PC-9 (cell line): ENCODE results near the gene CHFR. TPM values are rescaled to one million over a fixed set of nuclear protein-coding genes. Genes with fewer than 3 reads are reported as not detected.

Experiments used
- BruUV-seq: library from RNA; stranded (reverse); fragments of 400-500 nt; replicated peaks from 2 replicates; lab custom pipeline; 2021; lab: Mats Ljungman, UMichigan
- CTCF ChIA-PET: fragments of 300-600 bp; sonication (Branson Sonifier 250); formaldehyde crosslinking; loops from one replicate; lab custom pipeline; 2022; ENCODE audit warnings: antibody characterized with exemption; lab: Charles Lee
- POLR2A ChIA-PET: fragments of 300-600 bp; sonication (Branson Sonifier 250); formaldehyde crosslinking; loops from one replicate; lab custom pipeline; 2022; ENCODE audit warnings: antibody characterized with exemption; ENCODE audit not compliant: unreplicated experiment; lab: Charles Lee
- DNase-seq, 2 experiments: peaks; one replicate each; pipeline versions ENCODE4 v3.0.0 to v3.0.0-alpha.2; 2015 to 2022; ENCODE audit warnings: mixed read lengths in 1 of 2
- H2AFZ ChIP-seq: fragments of 200-600 bp; sonication (generic); 2 replicates; pipeline ENCODE4 v1.8.1; 2017; ENCODE audit warnings: antibody characterized with exemption
- H3F3A ChIP-seq: fragments of 200-600 bp; sonication (generic); 2 replicates; pipeline ENCODE4 v1.8.1; 2017; ENCODE audit warnings: antibody characterized with exemption, mild to moderate bottlenecking, low read depth; ENCODE audit not compliant: insufficient read depth
- H3K27ac ChIP-seq: fragments of 200-600 bp; sonication (generic); 2 replicates; pipeline ENCODE4 v1.6.1; 2016; ENCODE audit warnings: mixed run types
- H3K27me3 ChIP-seq: fragments of 200-600 bp; sonication (generic); 2 replicates; pipeline ENCODE4 v1.6.1; 2016; ENCODE audit warnings: low read depth, mixed run types; ENCODE audit not compliant: insufficient read depth
- H3K36me3 ChIP-seq: fragments of 200-600 bp; sonication (generic); 2 replicates; pipeline ENCODE4 v1.6.1; 2016; ENCODE audit warnings: low read depth, mixed run types
- H3K4me1 ChIP-seq: fragments of 200-600 bp; sonication (generic); replicated peaks from 2 replicates; pipeline ENCODE4 v1.6.1; 2016; ENCODE audit warnings: mixed run types; ENCODE audit not compliant: insufficient read depth
- H3K4me2 ChIP-seq: fragments of 200-600 bp; sonication (generic); 2 replicates; pipeline ENCODE4 v1.6.1; 2017; ENCODE audit warnings: mixed run types
- H3K4me3 ChIP-seq: fragments of 200-600 bp; sonication (generic); 2 replicates; pipeline ENCODE4 v1.6.1; 2016; ENCODE audit warnings: mixed run types
- H3K79me2 ChIP-seq: fragments of 200-600 bp; sonication (generic); 2 replicates; pipeline ENCODE4 v1.6.1; 2017; ENCODE audit warnings: low read depth, mixed run types
- H3K9me2 ChIP-seq: fragments of 200-600 bp; sonication (generic); 2 replicates; pipeline ENCODE4 v1.8.1; 2017; ENCODE audit warnings: mild to moderate bottlenecking; ENCODE audit not compliant: insufficient read depth
- H3K9me3 ChIP-seq: fragments of 200-600 bp; sonication (generic); 2 replicates; pipeline ENCODE4 v1.8.1; 2016; ENCODE audit warnings: low read depth; ENCODE audit not compliant: insufficient read depth
- H4K20me1 ChIP-seq: fragments of 200-600 bp; sonication (generic); 2 replicates; pipeline ENCODE4 v1.8.1; 2017; ENCODE audit not compliant: insufficient read depth
- CTCF ChIP-seq: fragments of 200-600 bp; sonication (generic); conservative IDR thresholded peaks from 2 replicates; pipeline ENCODE4 v1.6.1; 2017; ENCODE audit warnings: mixed run types, antibody characterized with exemption, mild to moderate bottlenecking, moderate library complexity
- EZH2 ChIP-seq: fragments of 200-600 bp; sonication (generic); IDR thresholded peaks from 2 replicates; pipeline ENCODE4 v1.8.0; 2017; ENCODE audit warnings: antibody characterized with exemption, low read depth
- intact Hi-C: fragments of 100-400 bp; cut with micrococcal nuclease; formaldehyde crosslinking; loops from one replicate; pipeline ENCODE4 v1.10.0; 2022; ENCODE audit not compliant: unreplicated experiment
- total RNA-seq: library from RNA; stranded (reverse); gene quantifications from 2 replicates; pipeline ENCODE4 v1.2.3, GENCODE V29; 2021

The CHFR gene
- total RNA-seq, 1 experiment from 2014 or later, result 17.8 TPM

GRCh38 chr12:132839558-132840235, 47.7 kb downstream of the CHFR start:
- intact Hi-C loops, result no loop called here
- ChIA-PET POLR2A (no interaction called here), CTCF (no interaction called here)

GRCh38 chr12:132838410-132839080, 48.9 kb downstream of the CHFR start:
- intact Hi-C loops, result no loop called here
- no peaks in the 10 kb centered on the region for H3K79me2 ChIP-seq
- POLR2A ChIA-PET, result no interaction called here
- no peaks in the 10 kb centered on the region for H3F3A ChIP-seq
- H3K27me3 ChIP-seq, result no peaks in the 10 kb centered on the region
- H3K4me2 ChIP-seq, result no peak overlapping the region
- H3K36me3 ChIP-seq, result no peaks in the 10 kb centered on the region
- no peak overlapping the region for H2AFZ ChIP-seq
- H4K20me1 ChIP-seq, result no peaks in the 10 kb centered on the region
- CTCF ChIA-PET, result no interaction called here
- H3K4me3 ChIP-seq, result no peak overlapping the region
- no peak for TF ChIP-seq CTCF
- no TSS peak for BruUV-seq
- no peaks in the 10 kb centered on the region for H3K9me3 ChIP-seq
- H3K27ac ChIP-seq, result no peak overlapping the region
- no peaks in the 10 kb centered on the region for H3K4me1 ChIP-seq
- DNase-seq, result no peak
- no peaks in the 10 kb centered on the region for H3K9me2 ChIP-seq

More at GRCh38 chr12:132839558-132840235, 47.7 kb downstream of the CHFR start:
- DNase-seq, result no peak
- Histone ChIP-seq H3K36me3 (no peaks in the 10 kb centered on the region), H3K9me2 (no peaks in the 10 kb centered on the region), H3K27ac (no peak overlapping the region), H3K4me2 (no peak overlapping the region), H3F3A (no peaks in the 10 kb centered on the region), H4K20me1 (no peaks in the 10 kb centered on the region), H3K79me2 (no peaks in the 10 kb centered on the region), H3K4me1 (no peaks in the 10 kb centered on the region), H2AFZ (no peak overlapping the region), H3K27me3 (no peaks in the 10 kb centered on the region), H3K4me3 (no peak overlapping the region), H3K9me3 (no peaks in the 10 kb centered on the region)
- TF ChIP-seq EZH2 (no peak), CTCF (no peak)
- BruUV-seq, result no TSS peak

GRCh38 chr12:132837693-132838409, 49.6 kb downstream of the CHFR start:
- Histone ChIP-seq H3K4me1 (no peaks in the 10 kb centered on the region), H3K9me2 (no peaks in the 10 kb centered on the region), H3K9me3 (no peaks in the 10 kb centered on the region), H2AFZ (no peak overlapping the region), H3K4me3 (no peak overlapping the region), H3K79me2 (no peaks in the 10 kb centered on the region), H4K20me1 (no peaks in the 10 kb centered on the region), H3K27me3 (no peaks in the 10 kb centered on the region), H3K27ac (no peak overlapping the region), H3K4me2 (no peak overlapping the region), H3F3A (no peaks in the 10 kb centered on the region), H3K36me3 (no peaks in the 10 kb centered on the region)
- BruUV-seq, result no TSS peak
- POLR2A ChIA-PET, result no interaction called here
- DNase-seq, result no peak
- TF ChIP-seq CTCF, result no peak
- TF ChIP-seq EZH2, result no peak
- CTCF ChIA-PET, result no interaction called here
- intact Hi-C loops, result no loop called here
